Ramos (cell line): ENCODE measurements around the gene INKA1.
"Not testable (repeated sequence)": the region's sequence is repeated elsewhere in the genome, so short reads cannot be mapped to it uniquely, and the experiment has no call there.

ENCODE experiments used
- in situ Hi-C: fragments of 300-500 bp; cut with MboI; formaldehyde crosslinking; loops from one replicate; pipeline ENCODE4 v1.14.3; 2022; ENCODE audit warnings: low sequenced_read_pairs; ENCODE audit not compliant: unreplicated experiment

Gene INKA1

GRCh38 chr3:49802719-49803464 lies at the start of gene INKA1:
INKA1 (plus strand) TSS chr3:49803261; CDS start chr3:49803393, 132 bp downstream.
- in situ Hi-C loops: no loop called here

- in situ Hi-C loops: no loop called here
These were observed 48.5 kb upstream of the INKA1 start for GRCh38 chr3:49754536-49754935.

GRCh38 chr3:49756036-49756435 lies 47.0 kb upstream of the INKA1 start:
- in situ Hi-C loops: no loop called here

GRCh38 chr3:49757197-49757596 lies 45.9 kb upstream of the INKA1 start:
- in situ Hi-C loops: no loop called here

- in situ Hi-C loops: no loop called here
These were observed 43.8 kb upstream of the INKA1 start for GRCh38 chr3:49759226-49759625.

GRCh38 chr3:49761661-49762060 lies 41.4 kb upstream of the INKA1 start:
- in situ Hi-C loops: no loop called here

- in situ Hi-C loops: no loop called here
These were observed 39.1 kb upstream of the INKA1 start for GRCh38 chr3:49763981-49764380.

- in situ Hi-C loops: no loop called here
These were observed 33.7 kb upstream of the INKA1 start for GRCh38 chr3:49769286-49769915.

- in situ Hi-C loops: no loop called here
These were observed 33.1 kb upstream of the INKA1 start for GRCh38 chr3:49769926-49770325.

GRCh38 chr3:49771340-49771938 lies 31.6 kb upstream of the INKA1 start:
- in situ Hi-C loops: no loop called here

- in situ Hi-C loops: no loop called here
These were observed 30.4 kb upstream of the INKA1 start for GRCh38 chr3:49772703-49773102.

GRCh38 chr3:49775538-49775937 lies 27.5 kb upstream of the INKA1 start:
- in situ Hi-C loops: no loop called here

GRCh38 chr3:49776101-49776500 lies 27.0 kb upstream of the INKA1 start:
- in situ Hi-C loops: not testable (repeated sequence)

- in situ Hi-C loops: no loop called here
These were observed 23.5 kb upstream of the INKA1 start for GRCh38 chr3:49779358-49780079.

- in situ Hi-C loops: no loop called here
These were observed 22.7 kb upstream of the INKA1 start for GRCh38 chr3:49780080-49780974.

- in situ Hi-C loops: not testable (repeated sequence)
These were observed 22.1 kb upstream of the INKA1 start for GRCh38 chr3:49780975-49781365.

GRCh38 chr3:49781415-49782199 lies 21.5 kb upstream of the INKA1 start:
- in situ Hi-C loops: no loop called here

GRCh38 chr3:49782277-49782676 lies 20.8 kb upstream of the INKA1 start:
- in situ Hi-C loops: not testable (repeated sequence)
